Measurements from ENCODE around the gene ACOX3.

Gene ACOX3

DNA sequence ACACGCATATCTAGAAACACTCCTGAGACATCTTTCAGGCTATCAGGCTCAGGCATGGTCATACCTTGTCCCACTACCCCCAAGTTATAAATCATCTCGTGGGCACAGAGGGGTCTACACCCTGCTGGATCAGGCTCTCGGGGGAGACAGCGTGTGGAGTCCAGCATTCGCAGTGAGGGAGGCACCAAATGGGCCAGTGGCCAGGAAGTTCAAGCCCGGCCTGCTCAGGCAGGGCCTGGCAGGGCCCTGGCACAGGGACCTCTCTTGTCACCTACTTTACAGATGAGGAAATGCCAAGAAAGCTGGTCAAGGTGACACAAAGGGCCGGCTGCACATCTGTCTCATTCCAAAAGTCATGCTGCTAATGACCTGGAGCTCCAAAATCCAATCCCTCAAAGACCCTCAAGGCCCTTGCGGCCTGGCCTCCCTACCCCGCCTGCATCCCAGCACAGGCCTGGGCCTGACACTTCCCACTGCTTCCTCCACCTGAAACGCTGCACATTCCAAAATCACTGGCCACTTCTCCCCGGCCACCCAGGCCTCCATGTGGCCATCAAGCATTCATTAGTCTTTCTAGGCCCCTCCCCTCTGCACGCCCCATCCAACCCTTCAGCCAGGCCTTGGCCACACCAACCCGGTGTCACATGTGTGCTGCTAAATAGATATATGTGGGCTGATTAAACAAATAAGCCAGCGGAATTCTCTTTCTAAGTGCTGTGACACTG is 35.6 kb downstream of the ACOX3 start:
- no peak for DNase-seq

DNA sequence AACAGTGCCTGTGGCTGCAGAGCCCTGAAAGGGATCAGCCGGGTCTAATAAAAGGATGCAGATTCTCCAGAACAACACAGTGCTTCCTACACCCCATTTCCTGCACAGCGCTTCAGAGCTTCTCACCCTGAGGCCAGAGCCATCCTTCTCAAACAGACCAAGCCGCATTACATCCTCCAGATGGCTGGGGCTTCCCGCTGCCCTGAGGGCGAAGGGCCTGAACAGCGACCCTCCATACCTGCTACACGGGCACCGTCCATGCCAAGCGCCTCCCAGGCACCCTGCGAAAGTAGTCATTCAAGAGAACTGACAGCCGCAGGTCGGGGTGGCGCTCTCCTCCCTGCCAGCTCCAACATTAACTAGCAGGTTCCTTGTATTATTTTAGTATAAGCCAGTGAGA is 36.5 kb downstream of the ACOX3 start:
- DNase-seq = no peak

DNA sequence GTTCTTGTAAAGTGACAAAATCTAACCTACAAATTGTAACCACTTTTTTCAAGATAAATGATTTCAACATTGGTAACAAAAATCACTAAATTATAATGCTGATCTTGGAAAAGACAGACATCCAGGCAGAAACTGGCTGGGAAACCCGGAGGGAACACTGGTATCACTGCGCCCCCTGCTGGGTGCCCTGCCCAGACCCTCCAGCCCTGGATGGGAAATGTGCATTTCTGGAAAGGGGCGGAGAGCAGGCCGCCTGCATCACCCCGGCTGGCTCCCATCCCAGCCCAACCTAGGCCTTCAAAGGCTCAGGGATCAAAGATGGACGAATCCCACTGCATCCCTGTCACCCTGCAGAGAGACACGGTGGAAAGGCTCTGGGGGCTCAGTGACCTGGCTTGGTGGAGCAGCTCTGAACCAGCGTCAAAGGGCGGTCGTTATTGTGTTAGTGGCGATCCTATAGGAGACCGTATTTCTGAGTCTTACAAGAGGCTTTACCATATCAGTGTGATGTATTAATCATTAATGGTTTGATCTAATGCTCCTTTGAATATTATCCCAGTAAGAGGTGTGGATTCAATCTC is 37.3 kb downstream of the ACOX3 start:
- DNase-seq = peak; percentile 24

DNA sequence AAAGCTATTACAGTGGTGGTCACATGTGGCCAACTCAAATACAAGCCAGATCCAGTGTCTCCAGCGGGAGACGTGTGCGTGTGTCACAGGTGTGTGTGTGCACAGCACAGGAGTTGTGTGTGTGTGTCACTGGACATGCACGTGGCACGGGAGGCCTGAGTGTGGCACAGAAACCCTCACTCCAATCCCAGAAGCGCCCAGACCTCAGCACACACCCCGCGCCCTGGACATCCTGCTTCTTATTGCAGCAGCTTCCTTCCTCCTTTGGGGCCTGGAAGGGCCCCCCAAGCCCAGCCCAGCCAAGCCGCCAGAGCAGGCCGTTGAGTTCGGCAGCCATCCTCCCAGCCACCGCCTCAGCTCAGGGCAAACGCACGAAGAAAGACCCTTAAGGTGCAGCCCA is 37.9 kb downstream of the ACOX3 start:
- DNase-seq = no peak

DNA sequence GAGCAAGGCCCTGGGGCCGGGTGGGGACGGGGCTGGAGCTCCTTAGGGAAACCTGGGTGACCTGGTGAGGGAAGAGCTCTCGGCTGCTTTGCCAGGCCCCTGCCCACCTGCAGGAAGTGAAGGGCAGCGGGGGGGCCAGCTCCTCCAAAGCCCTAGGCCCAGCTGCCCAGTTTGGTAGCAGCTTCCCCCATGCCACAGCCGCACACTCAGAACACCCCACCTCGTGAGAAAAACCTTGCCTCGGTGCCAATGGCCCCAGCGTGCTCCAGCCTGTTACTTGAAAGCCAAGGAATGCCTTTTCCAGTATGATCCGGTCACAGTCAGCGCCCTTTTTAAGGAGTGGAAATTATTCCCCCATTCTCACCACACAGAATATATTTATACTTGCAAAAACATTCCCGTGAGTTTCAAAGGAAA is 38.3 kb downstream of the ACOX3 start:
- no peak for DNase-seq

DNA sequence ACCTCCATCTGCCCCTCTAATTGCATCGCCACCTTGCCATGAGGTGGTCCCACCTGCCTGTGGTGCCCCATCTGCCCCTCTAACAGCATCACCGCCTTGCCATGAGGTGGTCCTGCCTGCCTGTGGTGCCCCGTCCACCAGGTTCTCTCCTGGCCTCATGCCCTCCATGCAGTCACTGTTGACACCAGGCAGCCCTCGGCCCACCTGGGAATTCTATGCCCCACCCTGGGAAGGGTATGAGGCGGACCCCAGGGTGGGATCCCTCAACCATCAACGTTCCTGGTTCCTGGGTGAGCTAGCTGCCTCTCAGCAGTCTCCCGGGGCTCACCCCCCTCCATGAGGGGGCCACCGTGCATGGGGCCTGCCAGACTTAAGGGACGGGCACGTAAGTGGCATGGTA is 38.9 kb downstream of the ACOX3 start:
- DNase-seq = no peak

DNA sequence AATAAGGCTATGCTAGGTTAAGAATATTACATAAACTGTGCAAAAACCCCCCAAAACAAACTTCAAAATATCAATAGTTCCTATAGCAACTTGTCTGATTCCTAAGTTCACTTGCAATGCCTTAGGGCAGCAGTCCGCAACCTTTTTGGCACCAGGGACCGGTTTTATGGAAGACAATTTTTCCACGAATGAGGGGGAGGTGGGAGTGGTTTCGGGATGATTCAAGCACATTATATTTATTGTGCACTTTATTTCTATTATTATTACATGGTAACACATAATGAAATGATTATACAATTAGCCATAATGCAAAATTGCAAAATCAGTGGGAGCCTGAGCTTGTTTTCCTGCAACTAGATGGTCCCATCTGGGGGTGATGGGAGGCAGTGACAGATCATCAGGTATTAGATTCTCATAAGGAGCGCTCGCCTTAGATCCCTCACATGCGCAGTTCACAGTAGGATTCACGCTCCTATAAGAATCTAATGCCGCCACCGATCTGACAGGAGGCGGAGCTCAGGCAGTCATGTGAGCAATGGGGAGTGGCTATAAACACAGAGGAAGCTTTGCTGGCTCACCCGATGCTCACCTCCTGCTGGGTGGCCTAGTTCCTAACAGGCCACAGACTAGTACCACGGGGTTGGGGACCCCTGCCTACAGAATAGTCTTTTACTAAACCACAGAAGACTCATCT is 39.7 kb downstream of the ACOX3 start:
- DNase-seq = no peak

DNA sequence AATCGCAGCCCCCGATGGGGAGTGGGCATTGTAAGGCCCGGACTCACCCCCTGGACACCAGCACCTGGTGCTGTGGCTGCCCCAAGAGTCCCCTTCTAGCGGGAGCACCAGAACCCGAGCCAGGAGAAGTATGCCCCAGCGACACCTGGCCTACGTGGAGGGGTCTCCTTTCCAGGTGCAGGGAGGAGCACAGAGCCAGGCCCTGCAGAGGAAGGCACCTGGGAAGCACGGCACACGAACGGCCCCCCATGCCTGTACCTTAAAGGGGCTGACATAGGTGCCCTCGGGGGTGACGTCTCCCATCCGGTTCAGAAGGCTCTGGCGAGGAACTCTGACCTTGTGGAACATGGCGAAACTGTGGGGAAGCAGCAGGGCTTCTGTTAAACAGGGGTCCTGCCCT is 41.2 kb downstream of the ACOX3 start:
- no peak for DNase-seq

DNA sequence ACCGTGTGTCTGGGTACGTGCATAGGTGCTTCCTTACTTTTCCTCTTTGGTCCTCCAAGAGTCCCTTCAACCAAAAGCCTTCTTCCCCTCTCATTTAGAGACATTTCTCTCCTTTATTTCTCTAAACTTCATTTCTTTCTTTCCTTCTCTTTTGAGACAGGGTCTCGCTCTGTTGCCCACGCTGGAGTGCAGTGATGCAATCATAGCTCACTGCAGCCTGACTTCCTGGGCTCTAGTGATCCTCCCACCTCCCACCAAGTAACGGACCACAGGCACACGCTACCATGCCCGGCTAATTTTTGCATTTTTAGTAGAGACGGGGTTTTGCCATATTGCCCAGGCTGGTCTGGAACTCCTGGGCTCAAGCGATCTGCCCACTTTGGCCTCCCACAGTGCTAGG is 42.2 kb downstream of the ACOX3 start:
- DNase-seq = no peak

DNA sequence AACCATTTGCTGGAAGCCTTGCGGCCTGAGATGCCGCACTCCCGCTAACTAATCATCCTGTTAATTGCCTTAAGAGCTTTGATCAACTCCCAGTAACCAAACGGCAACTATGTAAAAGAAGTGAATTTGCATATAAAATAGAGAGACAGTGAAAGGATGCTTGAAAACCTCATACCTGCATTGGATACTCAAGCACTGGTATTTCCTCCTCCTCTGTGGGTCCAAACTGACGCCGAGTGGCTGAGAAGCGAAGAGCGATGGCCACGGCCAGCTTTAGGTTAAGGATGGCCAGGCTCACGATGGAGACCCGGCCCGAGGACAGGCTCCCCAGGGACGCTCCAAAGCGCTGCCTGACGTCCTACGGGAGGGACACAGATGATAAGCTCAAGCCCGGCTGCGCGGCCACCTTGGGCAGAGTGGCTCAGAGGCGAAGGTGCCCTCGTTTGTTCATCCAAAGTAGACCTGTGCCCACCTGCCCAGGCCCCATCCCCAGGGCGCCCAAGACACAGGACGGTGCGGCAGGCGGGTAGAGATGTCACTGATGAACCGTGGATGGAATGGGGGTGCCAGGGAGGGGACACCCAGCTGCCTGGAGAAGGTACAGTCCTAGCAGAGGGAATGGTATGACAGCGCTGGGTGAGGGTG is 43.6 kb downstream of the ACOX3 start:
- DNase-seq = no peak

DNA sequence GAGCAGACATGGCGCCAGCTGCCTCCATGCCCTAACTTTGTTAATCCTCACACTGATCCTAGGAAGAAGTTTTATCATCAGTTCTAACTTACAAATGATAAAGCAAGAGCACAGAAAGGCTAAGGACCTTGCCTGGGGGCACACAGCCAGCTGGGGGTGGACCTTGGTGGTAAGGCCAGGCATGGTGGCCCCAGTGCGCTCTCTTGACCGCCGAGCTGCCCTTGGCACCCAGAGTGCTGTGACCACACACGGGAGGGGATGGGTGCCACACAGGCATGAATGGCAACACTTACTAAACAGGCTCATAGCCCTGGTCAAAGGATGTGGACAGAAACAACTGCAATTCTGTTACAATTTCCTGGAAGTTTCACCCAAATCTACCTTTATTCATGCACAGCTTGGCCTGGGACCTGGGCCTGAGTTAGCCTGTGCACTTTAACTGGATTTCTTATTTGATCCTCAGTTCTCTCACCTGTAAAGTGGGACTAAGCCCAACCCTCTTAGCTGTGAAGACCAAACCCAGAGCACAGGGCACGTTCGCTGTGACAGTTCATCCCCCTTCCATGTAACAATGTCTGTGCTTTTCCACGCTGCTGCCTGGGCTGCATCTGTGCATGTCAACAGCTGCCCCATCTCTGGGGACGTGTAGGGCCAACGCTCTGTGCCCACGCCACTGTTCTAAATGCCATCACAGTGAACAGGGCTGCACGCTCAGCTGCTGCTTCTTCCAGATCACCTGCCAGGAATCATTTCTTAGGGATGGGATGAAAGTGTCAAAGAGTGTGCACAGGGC is 44.8 kb downstream of the ACOX3 start:
- DNase-seq = no peak

DNA sequence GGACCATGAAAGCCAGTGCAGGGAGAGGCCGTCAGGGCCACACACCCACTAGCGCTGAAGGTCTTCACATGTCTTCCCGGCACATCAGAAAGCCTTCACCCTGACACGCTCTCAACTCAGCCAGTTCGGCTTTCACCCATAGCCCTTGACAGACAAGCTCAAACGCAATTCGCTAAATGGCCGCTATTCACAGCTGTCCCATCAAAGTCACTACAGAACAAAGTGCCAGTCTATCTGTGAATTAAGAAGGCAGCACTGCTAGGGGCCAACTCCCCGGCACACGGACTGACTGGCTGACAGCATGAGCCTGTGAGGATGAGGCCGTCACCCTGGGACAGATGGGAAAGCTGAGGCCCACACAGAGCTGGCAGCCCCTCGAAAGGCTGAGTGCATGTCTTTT is 45.7 kb downstream of the ACOX3 start:
- no peak for DNase-seq

DNA sequence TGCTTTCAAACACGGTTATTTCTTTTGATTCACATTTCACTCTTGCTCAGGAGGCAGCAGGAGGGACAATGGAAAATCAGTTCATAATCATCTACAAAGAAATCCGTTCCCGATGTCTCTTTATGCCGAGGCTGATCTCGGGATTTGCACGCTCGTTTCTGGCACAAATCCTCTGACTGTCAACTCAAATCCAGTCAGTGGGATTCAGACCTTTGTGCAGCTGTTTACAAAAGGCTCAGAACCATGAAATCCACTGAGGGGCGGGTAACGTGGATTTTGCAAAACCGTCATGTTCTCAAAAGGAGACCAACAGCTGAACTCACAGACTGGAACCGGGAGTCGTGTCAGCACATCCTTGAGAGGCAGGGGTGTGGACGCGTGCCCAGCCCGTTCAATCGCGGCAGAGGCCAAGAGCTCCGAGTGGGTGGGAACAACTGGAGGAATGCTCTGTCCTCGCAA is 46.4 kb downstream of the ACOX3 start:
- DNase-seq = no peak

DNA sequence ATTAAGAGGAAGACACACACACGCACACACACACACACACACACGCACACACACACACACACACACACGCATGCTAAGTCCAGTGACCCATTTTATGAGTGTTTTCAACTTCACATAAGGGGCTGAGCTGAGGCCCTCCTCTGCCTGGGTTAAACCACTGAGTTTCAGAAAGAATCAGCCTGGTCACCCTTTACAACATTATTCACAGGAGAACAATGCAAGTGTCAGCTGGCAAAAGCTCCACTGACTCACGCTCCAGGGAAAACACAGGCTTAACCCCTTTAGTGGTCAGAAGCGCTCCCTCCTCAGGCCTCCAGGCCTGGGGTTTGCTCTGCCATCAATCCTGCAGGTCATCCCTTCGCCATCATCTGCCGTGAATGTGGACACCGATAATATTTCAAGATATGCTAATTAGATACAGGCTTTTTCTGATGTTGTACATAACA is 46.9 kb downstream of the ACOX3 start:
- no peak for DNase-seq

DNA sequence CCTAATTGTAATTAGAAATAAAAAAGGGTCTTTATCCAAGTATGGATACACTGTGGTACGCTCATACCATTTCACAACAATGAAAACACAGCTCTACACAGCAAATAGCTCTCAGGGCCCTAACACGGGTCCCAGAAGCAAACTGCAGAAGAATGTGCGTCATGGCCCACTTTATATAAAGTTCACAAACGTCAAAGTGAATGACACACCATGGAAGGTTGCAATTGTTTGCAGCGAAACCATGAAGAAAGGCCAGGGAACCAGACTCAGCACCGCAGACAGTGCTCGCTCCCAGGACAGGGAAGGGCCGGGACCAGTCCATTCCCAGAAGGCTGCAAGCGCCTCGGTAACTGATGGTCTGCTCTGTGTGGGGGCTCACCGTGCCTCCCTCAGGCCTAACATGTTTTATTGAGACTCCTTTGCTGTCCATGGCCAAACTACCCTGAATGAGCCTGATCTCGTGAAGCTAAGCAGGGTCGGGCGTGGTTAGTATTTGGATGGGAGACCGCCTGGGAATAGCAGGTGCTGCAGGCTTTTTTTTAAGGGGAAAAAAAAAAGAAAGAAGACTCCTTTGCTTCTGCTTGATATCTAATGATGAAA is 47.8 kb downstream of the ACOX3 start:
- DNase-seq = no peak

DNA sequence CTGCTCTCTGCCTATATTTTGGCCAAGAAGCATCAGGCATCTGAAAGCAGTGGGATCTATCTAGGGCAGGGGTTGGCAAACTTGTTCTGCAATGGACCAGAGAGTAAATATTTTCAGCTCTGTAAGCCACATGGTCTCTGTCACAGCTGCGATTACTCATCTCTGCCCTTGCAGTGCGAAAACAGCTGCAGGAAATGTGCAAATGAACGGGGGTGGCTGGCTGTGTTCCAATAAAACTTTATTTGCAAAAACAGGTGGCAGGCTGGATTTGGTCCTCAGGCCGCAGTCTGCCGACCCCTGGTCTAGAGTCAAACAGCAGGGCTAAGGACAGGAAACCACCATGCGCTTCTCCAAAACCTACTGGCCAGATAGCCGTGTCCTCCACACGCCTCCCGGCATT is 48.6 kb downstream of the ACOX3 start:
- no peak for DNase-seq

DNA sequence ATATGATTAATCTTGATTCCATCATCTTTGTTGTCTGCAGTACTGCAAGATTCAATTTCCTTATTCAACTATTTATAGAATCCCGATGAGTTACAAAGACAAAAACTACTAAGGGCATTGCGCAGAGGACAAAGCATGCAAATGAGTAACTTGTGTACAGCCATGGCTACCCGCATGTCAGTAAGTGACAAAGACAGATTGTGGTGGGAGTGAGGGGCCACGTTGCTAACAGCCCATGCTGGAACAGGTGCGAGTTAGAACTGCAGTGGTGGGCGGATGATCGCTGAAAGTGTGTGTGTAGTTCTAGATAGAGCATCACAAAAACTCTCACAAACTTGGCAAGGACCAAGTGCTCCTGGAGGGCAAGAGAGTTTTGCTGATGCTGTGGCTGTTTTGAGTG is 49.5 kb downstream of the ACOX3 start:
- DNase-seq = no peak

DNA sequence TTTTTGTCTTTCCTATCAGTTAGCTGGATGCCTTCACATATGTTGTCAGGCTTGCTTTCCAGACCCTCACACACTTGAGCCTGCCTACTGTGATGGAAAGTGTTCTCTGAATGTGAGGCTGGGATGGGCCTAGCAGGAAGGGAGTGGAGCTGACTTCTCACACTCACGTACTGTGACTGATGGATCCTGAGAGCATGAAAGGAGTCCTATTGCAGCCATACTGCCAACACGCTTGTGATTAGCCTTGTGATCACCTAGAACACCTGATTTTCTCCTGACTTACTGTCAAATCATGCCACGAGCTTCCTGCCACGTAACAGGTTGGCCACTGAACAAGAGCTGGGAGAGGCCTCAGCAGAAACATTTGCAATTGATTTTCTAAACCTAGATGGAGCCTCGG is 49.9 kb downstream of the ACOX3 start:
- no peak for DNase-seq

DNA sequence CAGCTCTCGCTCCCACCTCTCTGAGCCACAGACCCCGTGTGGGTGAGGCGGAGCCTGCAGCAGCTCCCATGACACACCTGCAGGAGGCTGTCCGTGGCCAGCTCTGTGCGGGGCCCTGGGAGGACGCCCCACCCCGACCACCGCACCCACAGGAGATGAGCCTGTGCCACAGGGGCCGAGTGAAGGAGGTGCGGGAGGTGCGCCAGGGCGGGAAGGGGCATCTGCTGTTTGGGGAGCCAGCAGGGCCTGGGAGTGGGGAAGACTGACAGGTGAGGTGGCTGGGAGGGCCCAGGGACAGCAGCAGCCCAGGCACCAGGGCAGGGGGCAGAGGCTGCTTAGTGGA is 52.0 kb downstream of the ACOX3 start:
- DNase-seq = no peak

DNA sequence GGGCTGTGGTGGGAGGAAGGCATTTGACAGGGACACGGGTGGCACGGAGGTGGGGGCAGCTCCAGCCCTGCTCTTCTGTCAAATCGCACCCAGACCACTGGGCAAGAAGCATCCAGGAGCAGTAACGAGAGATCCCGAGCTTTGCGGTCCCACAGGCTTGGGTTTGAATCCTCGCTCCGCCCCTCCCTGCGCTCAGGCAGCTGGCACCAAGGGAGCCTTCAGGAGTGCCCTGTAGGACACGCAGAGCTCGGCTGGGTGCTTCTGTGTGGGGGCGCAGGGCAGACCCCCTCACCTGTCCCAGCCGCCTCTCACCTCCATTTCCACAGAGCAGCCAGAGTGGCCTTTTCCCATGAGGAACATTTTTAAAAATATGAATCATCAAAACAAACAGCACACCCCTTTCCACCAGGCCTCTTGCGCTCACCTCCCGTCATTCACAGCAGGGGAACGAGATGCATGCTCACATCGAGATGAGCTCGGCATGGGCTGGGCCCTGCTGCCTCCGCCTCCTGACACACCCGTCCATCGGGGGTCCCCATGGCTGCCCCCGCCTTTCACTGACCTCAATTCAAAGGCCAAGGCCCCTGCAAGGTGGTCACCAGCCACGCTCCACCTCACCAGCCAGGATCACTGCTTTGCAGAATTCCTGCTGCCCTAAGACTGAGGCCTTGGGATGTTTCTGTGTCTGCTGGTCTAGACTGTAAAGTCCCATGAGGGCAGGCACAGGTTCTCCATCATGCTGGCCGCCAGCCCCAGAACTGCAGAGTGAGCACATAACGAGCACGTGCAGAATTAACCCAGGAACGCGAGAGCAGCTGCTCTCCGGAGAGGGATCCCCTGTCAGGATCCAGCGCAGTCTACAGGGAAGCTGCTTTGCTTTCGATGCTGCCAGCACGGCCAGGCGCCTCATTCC is 52.7 kb downstream of the ACOX3 start:
- no peak for DNase-seq

DNA sequence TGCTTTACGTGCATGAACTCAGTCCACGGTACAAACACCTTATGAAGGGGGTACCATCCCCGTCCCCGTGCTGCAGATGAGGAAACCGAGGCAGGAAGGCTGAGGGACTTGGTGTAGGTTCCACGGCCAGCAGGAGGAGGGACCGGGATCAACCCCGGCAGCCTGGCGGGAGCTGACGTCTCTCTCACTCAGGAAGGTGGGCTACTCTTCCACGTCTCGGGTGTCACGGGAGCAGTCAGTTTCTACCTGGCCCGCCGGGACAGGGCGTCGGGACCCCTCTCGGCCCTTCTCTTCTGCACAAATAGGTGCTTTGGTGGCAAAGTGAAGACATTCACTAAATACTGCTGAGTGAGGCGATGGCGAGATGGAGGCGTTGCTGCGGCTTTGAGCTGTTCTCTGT is 53.3 kb downstream of the ACOX3 start:
- DNase-seq = no peak
